Aorta (tissue), 5 donors: ENCODE data around the gene ZNF813. TPM values are rescaled to one million over a fixed set of nuclear protein-coding genes. Genes with fewer than 3 reads are reported as not detected.
A peak's percentile ranks its signal among the peaks of the same experiment; 100 is the strongest.
"Not testable (repeated sequence)": the region's sequence is repeated elsewhere in the genome, so short reads cannot be mapped to it uniquely, and the experiment has no call there.

Experiments
- ATAC-seq: fragments of 200-7000 bp; cut with Tn5 transposase; one replicate; pipeline ENCODE4 v1.9.1; 2022; ENCODE audit warnings: moderate library complexity; ENCODE audit not compliant: low FRiP score
- DNase-seq, 2 donors: peaks; one replicate each; pipeline ENCODE4 v3.0.0-alpha.2; 2020
- H3K27ac ChIP-seq, 2 donors: one replicate each; pipeline ENCODE4 v1.5.1; 2013; ENCODE audit warnings: low read length in 2 of 2, mild to moderate bottlenecking in 2 of 2, moderate library complexity in 2 of 2, control low read depth in 1 of 2, inconsistent platforms in 1 of 2, low read depth in 1 of 2
- H3K27me3 ChIP-seq, 2 donors: one replicate each; pipeline ENCODE4 v1.6.1; 2013; ENCODE audit warnings: control low read depth in 1 of 2, low read length in 1 of 2, mild to moderate bottlenecking in 1 of 2, moderate library complexity in 1 of 2; ENCODE audit not compliant: insufficient read depth in 2 of 2, control insufficient read depth in 1 of 2
- H3K36me3 ChIP-seq, 2 donors: one replicate each; pipeline ENCODE4 v1.6.1; 2013; ENCODE audit warnings: control low read depth in 1 of 2, low read length in 1 of 2, mild to moderate bottlenecking in 1 of 2; ENCODE audit not compliant: insufficient read depth in 2 of 2, control insufficient read depth in 1 of 2
- H3K4me1 ChIP-seq, 2 donors: one replicate each; pipeline ENCODE4 v1.6.1; 2013; ENCODE audit warnings: low read length in 2 of 2, control low read depth in 1 of 2, mild to moderate bottlenecking in 1 of 2, moderate library complexity in 1 of 2; ENCODE audit not compliant: insufficient read depth in 2 of 2, control insufficient read depth in 1 of 2
- H3K4me3 ChIP-seq, 2 donors: one replicate each; pipeline ENCODE4 v1.5.1; 2013; ENCODE audit warnings: low read length in 2 of 2, control low read depth in 1 of 2, mild to moderate bottlenecking in 1 of 2
- H3K9me3 ChIP-seq: one replicate; pipeline ENCODE4 v1.6.1; 2013; ENCODE audit warnings: mild to moderate bottlenecking, low read length; ENCODE audit not compliant: control insufficient read depth
- WGBS, 2 donors: extraction: QIAGEN DNeasy Blood & Tissue Kit; methylation state at CpG; one replicate each; pipeline ENCODE4 v1.1.7; 2013; 5-methylcytosine and 5-hydroxymethylcytosine counted together
- intact Hi-C, 2 donors: fragments of 100-400 bp; cut with DNase I; formaldehyde crosslinking; loops; one replicate each; pipeline versions ENCODE4 v1.14.2 to v1.15.0; 2022
- polyA plus RNA-seq, 2 donors: library from polyadenylated mRNA; stranded (reverse); fragments of 200-250 nt; gene quantifications; one replicate each; pipeline ENCODE4 v1.2.3, GENCODE V29; 2013
- total RNA-seq, 2 donors: library from RNA; stranded (reverse); fragmentation: NEBNext Ultra II Directional; extraction: Animal tissue kit (Norgen Biotek cat#: 25700); gene quantifications; one replicate each; pipeline ENCODE4 v1.2.1, GENCODE V29; 2021
- donor health status: healthy with polysubstance abuse.
- donor health status: Bipolar disorder and iron deficiency.
- donor health status: DM: no; HTN: no; CAD: no.
- donor health status: DM: no; HTN: no; CAD: no.
- donor health status: DM: yes; HTN: yes; CAD: no.

The ZNF813 gene
- total and polyA plus RNA-seq, 4 donors: 0.69 to 4.0 (median 2.6) TPM

- no peak overlapping the region for H3K27ac ChIP-seq
- 55 to 60% methylated on average over 3 of the region's 3 CpGs for WGBS, 2 donors
- no peaks in the 10 kb centered on the region for H3K4me1 ChIP-seq
- no peaks in the 10 kb centered on the region for H3K36me3 ChIP-seq
- H3K9me3 ChIP-seq: peaks cover 1% of the 10 kb centered on the region
- intact Hi-C loops: no loop called here
- H3K4me3 ChIP-seq: no peak overlapping the region
- DNase-seq: no peak
- H3K27me3 ChIP-seq: peaks cover 0 to 2% of the 10 kb centered on the region in 2 donors
- no peak for ATAC-seq
Measured at GRCh38 chr19:53509443-53509842, 41.9 kb downstream of the ZNF813 start.

DNA sequence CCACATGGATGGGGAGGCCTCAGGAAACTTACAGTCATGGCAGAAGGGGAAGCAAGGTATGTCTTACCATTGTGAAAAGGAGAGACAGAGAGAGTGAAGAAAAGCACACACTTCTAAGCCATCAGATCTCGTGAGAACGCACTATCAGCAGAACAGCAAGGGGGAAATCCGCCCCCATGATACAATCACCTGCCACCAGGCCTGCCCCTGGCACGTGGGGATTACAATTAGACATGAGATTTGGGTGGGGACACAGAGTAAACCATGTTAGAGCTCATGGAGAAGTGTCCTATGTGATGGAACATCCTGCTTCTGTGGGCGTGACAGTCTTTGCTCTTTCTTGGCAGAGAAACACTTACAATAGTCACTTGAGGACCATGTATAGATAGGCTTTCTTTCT is 42.3 kb downstream of the ZNF813 start:
- 72% methylated on average over 5 of the region's 5 CpGs for WGBS, 2 donors
- Histone ChIP-seq H3K4me3 (no peak overlapping the region), H3K9me3 (peaks cover 1% of the 10 kb centered on the region), H3K27me3 (no peaks in the 10 kb centered on the region), H3K27ac (no peak overlapping the region), H3K36me3 (no peaks in the 10 kb centered on the region), H3K4me1 (no peaks in the 10 kb centered on the region)
- intact Hi-C loops: loop anchor here (5.0 to 10.0 kb wide), 4 partner anchors 75 to 315 kb away; partner anchors contain the start of genes ZNF665 (in 1 of the 2) and ZNF761 (in 1 of the 2)
- no peak for ATAC-seq
- no peak for DNase-seq

DNA sequence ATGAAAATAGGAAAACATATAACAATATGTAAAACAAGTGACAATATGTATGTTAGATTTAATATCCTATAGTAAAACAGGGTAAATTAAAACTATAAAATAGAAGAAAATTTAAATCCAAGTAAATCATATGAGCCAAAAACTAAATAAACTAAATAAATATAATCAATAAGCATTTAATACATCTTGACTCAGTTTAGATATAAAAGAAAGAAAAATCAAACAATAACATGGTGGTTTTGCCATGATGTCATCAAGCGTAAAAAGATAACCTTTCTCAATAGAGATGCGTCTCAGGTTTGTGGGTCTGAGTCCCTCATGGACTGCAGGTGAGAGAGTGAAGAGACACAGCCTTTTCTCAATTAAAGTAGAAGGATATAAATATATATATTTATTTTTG is 43.8 kb downstream of the ZNF813 start:
- intact Hi-C loops: loop anchor here (5.0 to 10.0 kb wide), 4 partner anchors 77 to 317 kb away; partner anchors contain the start of genes ZNF665 (in 1 of the 2) and ZNF761 (in 1 of the 2)

GRCh38 chr19:53511933-53512374 is 44.4 kb downstream of the ZNF813 start:
- peak; percentile 83 for ATAC-seq
- no peak overlapping the region for H3K4me3 ChIP-seq
- intact Hi-C loops: loop anchor here (5.0 to 10.0 kb wide), 4 partner anchors 77 to 317 kb away; partner anchors contain the start of genes ZNF665 (in 1 of the 2) and ZNF761 (in 1 of the 2)
- no peaks in the 10 kb centered on the region for H3K4me1 ChIP-seq
- peak; percentile 65 to 82 for DNase-seq
- no peaks in the 10 kb centered on the region for H3K27me3 ChIP-seq
- H3K36me3 ChIP-seq: no peaks in the 10 kb centered on the region
- H3K27ac ChIP-seq: no peak overlapping the region
- WGBS, 2 donors: 28 to 31% methylated on average over 11 of the region's 11 CpGs
- no peaks in the 10 kb centered on the region for H3K9me3 ChIP-seq

More for the DNA sequence above, 43.8 kb downstream of the ZNF813 start:
- WGBS, 2 donors: 93 to 94% methylated on average over 2 of the region's 2 CpGs
- Histone ChIP-seq H3K4me1 (no peaks in the 10 kb centered on the region), H3K27ac (no peak overlapping the region), H3K27me3 (no peaks in the 10 kb centered on the region), H3K9me3 (no peaks in the 10 kb centered on the region), H3K36me3 (no peaks in the 10 kb centered on the region), H3K4me3 (no peak overlapping the region)
- no peak for ATAC-seq
- DNase-seq: no peak

- not testable (repeated sequence) for H3K4me3 ChIP-seq, H3K27me3 ChIP-seq, DNase-seq, H3K27ac ChIP-seq, H3K9me3 ChIP-seq, H3K36me3 ChIP-seq, H3K4me1 ChIP-seq, ATAC-seq
- intact Hi-C loops: loop anchor here (10.0 kb wide), 3 partner anchors 80 to 320 kb away; partner anchors contain the start of genes ZNF665 (in 1 of the 2) and ZNF761 (in 1 of the 2)
- 87 to 93% methylated on average over 3 of the region's 3 CpGs for WGBS, 2 donors
Measured at GRCh38 chr19:53515047-53515446, 47.5 kb downstream of the ZNF813 start.

DNA sequence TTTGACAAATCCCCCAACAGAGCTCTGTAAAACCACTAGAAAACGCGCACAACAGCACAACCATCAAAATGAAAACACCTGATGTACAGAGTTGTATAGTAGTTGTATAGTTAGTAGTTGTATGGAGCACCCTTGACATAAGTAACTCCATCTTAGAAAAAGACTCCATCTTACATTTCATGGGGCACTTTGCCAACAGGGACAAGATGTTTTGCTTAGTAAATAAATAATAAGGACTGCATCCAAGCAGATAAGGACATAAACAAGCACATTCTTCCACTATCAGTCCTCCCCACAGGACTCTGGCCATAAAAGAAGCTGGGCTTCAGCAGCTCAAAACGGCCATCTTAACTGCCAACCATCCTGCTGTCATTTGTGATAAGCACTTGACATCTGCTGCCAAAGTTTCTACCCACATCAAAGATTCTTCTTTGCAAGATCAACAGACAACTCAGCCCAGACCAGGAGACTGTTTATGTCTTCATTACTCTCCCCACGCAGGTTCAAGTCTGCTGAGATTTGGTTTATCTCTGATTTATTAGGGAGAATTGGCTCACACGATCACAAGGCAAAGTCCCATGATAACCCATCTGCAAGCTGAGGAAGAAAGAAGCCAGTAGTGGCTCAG is 49.7 kb downstream of the ZNF813 start:
- WGBS, 2 donors: 69 to 73% methylated on average over 5 of the region's 5 CpGs

DNA sequence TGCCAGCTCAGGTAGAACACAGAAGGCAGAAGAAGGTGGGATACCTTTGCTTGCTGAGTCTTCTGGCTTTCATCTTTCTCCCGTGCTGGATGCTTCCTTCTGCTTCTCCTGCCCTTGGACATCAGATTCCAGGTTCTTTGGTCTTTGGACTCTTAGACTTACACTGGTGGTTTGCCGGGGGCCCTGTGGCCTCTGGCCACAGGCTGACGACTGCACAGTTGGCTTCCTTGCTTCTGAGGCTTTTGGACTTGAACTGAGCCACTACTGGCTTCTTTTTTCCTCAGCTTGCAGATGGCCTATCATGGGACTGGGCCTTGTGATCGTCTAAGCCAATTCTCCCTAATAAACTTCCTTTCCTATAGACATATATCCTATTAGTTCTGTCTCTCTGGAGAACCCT is 50.6 kb downstream of the ZNF813 start:
- DNase-seq: no peak
- no peak overlapping the region for H3K4me3 ChIP-seq
- ATAC-seq: no peak
- intact Hi-C loops: loop anchor here (10.0 kb wide), 3 partner anchors 83 to 323 kb away; partner anchors contain the start of genes ZNF665 (in 1 of the 2) and ZNF761 (in 1 of the 2)
- no peaks in the 10 kb centered on the region for H3K9me3 ChIP-seq
- 80 to 83% methylated on average over 4 of the region's 4 CpGs for WGBS, 2 donors
- no peak overlapping the region for H3K27ac ChIP-seq
- H3K36me3 ChIP-seq: no peaks in the 10 kb centered on the region
- no peaks in the 10 kb centered on the region for H3K27me3 ChIP-seq
- no peaks in the 10 kb centered on the region for H3K4me1 ChIP-seq

More for the DNA sequence above, 49.7 kb downstream of the ZNF813 start:
- ATAC-seq: no peak
- Histone ChIP-seq H3K36me3 (no peaks in the 10 kb centered on the region), H3K27me3 (no peaks in the 10 kb centered on the region), H3K4me3 (no peak overlapping the region), H3K4me1 (no peaks in the 10 kb centered on the region), H3K9me3 (no peaks in the 10 kb centered on the region), H3K27ac (no peak overlapping the region)
- no peak for DNase-seq
- intact Hi-C loops: loop anchor here (10.0 kb wide), 3 partner anchors 82 to 322 kb away; partner anchors contain the start of genes ZNF665 (in 1 of the 2) and ZNF761 (in 1 of the 2)

GRCh38 chr19:53518716-53519115 is 51.2 kb downstream of the ZNF813 start:
- no peaks in the 10 kb centered on the region for H3K27me3 ChIP-seq
- intact Hi-C loops: loop anchor here (10.0 kb wide), 3 partner anchors 84 to 324 kb away; partner anchors contain the start of genes ZNF665 (in 1 of the 2) and ZNF761 (in 1 of the 2)
- H3K4me1 ChIP-seq: no peaks in the 10 kb centered on the region
- H3K4me3 ChIP-seq: no peak overlapping the region
- WGBS, 2 donors: 26 to 49% methylated on average over 1 of the region's 1 CpG
- DNase-seq (no peak), ATAC-seq (no peak)
- no peaks in the 10 kb centered on the region for H3K9me3 ChIP-seq
- H3K36me3 ChIP-seq: no peaks in the 10 kb centered on the region
- H3K27ac ChIP-seq: no peak overlapping the region
